Lower leg skin (tissue), 3 donors: ENCODE measurements around the gene SLC13A2.

Experiments
- POLR2A ChIP-seq, 2 donors: fragments of 450-650 bp; IDR thresholded peaks; one replicate each; pipeline ENCODE4 v1.6.1; 2016 to 2017; ENCODE audit warnings: antibody characterized with exemption in 2 of 2, mild to moderate bottlenecking in 1 of 2, moderate library complexity in 1 of 2
- TF ChIP-seq, protein P1 (sequence below), 3 donors: fragments of 450-650 bp; IDR thresholded peaks; one replicate each; pipeline ENCODE4 v1.5.1; 2016; ENCODE audit warnings: antibody characterized with exemption in 3 of 3, mild to moderate bottlenecking in 3 of 3, moderate library complexity in 2 of 3

- TF ChIP-seq POLR2A (IDR thresholded peaks at IDR 0.05): no peak
- TF ChIP-seq, protein P1, sequence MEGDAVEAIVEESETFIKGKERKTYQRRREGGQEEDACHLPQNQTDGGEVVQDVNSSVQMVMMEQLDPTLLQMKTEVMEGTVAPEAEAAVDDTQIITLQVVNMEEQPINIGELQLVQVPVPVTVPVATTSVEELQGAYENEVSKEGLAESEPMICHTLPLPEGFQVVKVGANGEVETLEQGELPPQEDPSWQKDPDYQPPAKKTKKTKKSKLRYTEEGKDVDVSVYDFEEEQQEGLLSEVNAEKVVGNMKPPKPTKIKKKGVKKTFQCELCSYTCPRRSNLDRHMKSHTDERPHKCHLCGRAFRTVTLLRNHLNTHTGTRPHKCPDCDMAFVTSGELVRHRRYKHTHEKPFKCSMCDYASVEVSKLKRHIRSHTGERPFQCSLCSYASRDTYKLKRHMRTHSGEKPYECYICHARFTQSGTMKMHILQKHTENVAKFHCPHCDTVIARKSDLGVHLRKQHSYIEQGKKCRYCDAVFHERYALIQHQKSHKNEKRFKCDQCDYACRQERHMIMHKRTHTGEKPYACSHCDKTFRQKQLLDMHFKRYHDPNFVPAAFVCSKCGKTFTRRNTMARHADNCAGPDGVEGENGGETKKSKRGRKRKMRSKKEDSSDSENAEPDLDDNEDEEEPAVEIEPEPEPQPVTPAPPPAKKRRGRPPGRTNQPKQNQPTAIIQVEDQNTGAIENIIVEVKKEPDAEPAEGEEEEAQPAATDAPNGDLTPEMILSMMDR (IDR thresholded peaks at IDR 0.05): no peak
Observed at GRCh38 chr17:28470914-28471366, 2.5 kb upstream of the SLC13A2 start.
